GM12878 (cell line): ENCODE results near the gene TAF3. TPM values are rescaled to one million over a fixed set of nuclear protein-coding genes. Genes with fewer than 3 reads are reported as not detected.
A peak's percentile ranks its signal among the peaks of the same experiment; 100 is the strongest.

Experiments
- ATAC-seq: fragments of 200-7000 bp; cut with Tn5 transposase; 3 replicates; pipeline ENCODE4 v1.9.1; 2020; ENCODE audit warnings: mild to moderate bottlenecking, moderate library complexity
- BruUV-seq: library from RNA; stranded (reverse); fragments of 400-500 nt; replicated peaks from 2 replicates; lab custom pipeline; 2021; lab: Mats Ljungman, UMichigan
- CTCF ChIA-PET: fragments of 300-600 bp; sonication (Branson Sonifier 250); formaldehyde crosslinking; extraction: SDS; loops from one replicate; lab custom pipeline; 2021; ENCODE audit warnings: inconsistent platforms; lab: Yijun Ruan, JAX
- POLR2A ChIA-PET: fragments of 350-600 bp; formaldehyde crosslinking; extraction: SDS; loops from one replicate; lab custom pipeline; 2021; ENCODE audit warnings: inconsistent platforms; lab: Charles Lee
- RAD21 ChIA-PET: fragments of 300-600 bp; sonication (Branson Sonifier 250); formaldehyde crosslinking; loops from one replicate; lab custom pipeline; 2023; ENCODE audit warnings: antibody characterized with exemption; ENCODE audit not compliant: unreplicated experiment; lab: Charles Lee
- SMC1A ChIA-PET: fragments of 300-600 bp; sonication (Branson Sonifier 250); formaldehyde crosslinking; loops from one replicate; lab custom pipeline; 2023; ENCODE audit not compliant: unreplicated experiment, uncharacterized antibody; lab: Charles Lee
- DNase-seq: peaks from one replicate; pipeline ENCODE4 v3.0.0-alpha.2; 2011; ENCODE audit warnings: low read depth, low spot score
- FAIRE-seq: peaks from 3 replicates; lab custom pipeline; 2011; peaks lifted over from hg19 to GRCh38; lab: Jason Lieb, UNC
- H2AFZ ChIP-seq: 2 replicates; pipeline ENCODE4 v1.6.0; 2011; ENCODE audit warnings: low read depth, low read length, control low read depth; ENCODE audit not compliant: control insufficient read depth
- H3K27ac ChIP-seq: 2 replicates; pipeline ENCODE4 v1.5.1; 2011; ENCODE audit warnings: control low read depth; ENCODE audit not compliant: control insufficient read depth, insufficient read depth
- H3K27me3 ChIP-seq, 2 experiments: replicated peaks in 1 of 2; 2 replicates each; pipeline versions ENCODE4 v1.6.0 to v1.6.1; 2011; ENCODE audit warnings: low read length in 1 of 2; ENCODE audit not compliant: control insufficient read depth in 2 of 2, insufficient read depth in 2 of 2
- H3K36me3 ChIP-seq, 2 experiments: 2 replicates each; pipeline ENCODE4 v1.5.1; 2011; ENCODE audit warnings: low read length in 1 of 2; ENCODE audit not compliant: control insufficient read depth in 2 of 2, insufficient read depth in 2 of 2
- H3K4me1 ChIP-seq: 2 replicates; pipeline ENCODE4 v1.6.1; 2011; ENCODE audit warnings: mild to moderate bottlenecking, low read length, moderate library complexity, mixed read lengths; ENCODE audit not compliant: control insufficient read depth, insufficient read depth
- H3K4me2 ChIP-seq: 2 replicates; pipeline ENCODE4 v1.6.0; 2011; ENCODE audit warnings: control low read depth; ENCODE audit not compliant: control insufficient read depth, insufficient read depth
- H3K4me3 ChIP-seq: fragments of 200-600 bp; sonication (generic); 2 replicates; pipeline ENCODE4 v1.5.1; 2016
- H3K79me2 ChIP-seq: 2 replicates; pipeline ENCODE4 v1.6.0; 2011; ENCODE audit warnings: low read length; ENCODE audit not compliant: control insufficient read depth, insufficient read depth
- H3K9ac ChIP-seq: 2 replicates; pipeline ENCODE4 v1.8.0; 2011; ENCODE audit warnings: low read length, control low read depth, mixed read lengths; ENCODE audit not compliant: control insufficient read depth, insufficient read depth
- H3K9me3 ChIP-seq: replicated peaks from 3 replicates; pipeline ENCODE4 v1.5.1; 2011; ENCODE audit warnings: mild to moderate bottlenecking, low read length; ENCODE audit not compliant: control insufficient read depth, insufficient read depth
- H4K20me1 ChIP-seq: 2 replicates; pipeline ENCODE4 v1.6.0; 2011; ENCODE audit not compliant: control insufficient read depth, insufficient read depth
- BCLAF1 ChIP-seq: fragments of 450-650 bp; IDR thresholded peaks from 2 replicates; pipeline ENCODE4 v1.6.1; 2017; ENCODE audit warnings: antibody characterized with exemption, mild to moderate bottlenecking, moderate library complexity
- BHLHE40 ChIP-seq, 2 experiments: fragments of 450-650 bp in 1 of 2; IDR thresholded peaks; 2 replicates each; pipeline ENCODE4 v1.6.1; 2011 to 2017; ENCODE audit warnings: low read depth in 2 of 2, borderline replicate concordance in 1 of 2, improper control_type of control experiment in 1 of 2, low read length in 1 of 2, mild to moderate bottlenecking in 1 of 2
- BRCA1 ChIP-seq: IDR thresholded peaks from 2 replicates; pipeline ENCODE4 v1.6.1; 2011; ENCODE audit warnings: low read depth, low read length, improper control_type of control experiment
- KDM1A ChIP-seq: fragments of 200-600 bp; sonication (generic); IDR thresholded peaks from 2 replicates; pipeline ENCODE4 v1.6.1; 2016; ENCODE audit warnings: borderline replicate concordance
- MEF2A ChIP-seq: IDR thresholded peaks from 2 replicates; pipeline ENCODE4 v1.6.1; 2011; ENCODE audit warnings: low read depth, mild to moderate bottlenecking, low read length, moderate library complexity; ENCODE audit not compliant: insufficient read depth
- MTA2 ChIP-seq: fragments of 450-650 bp; IDR thresholded peaks from 2 replicates; pipeline ENCODE4 v1.6.1; 2016; ENCODE audit warnings: low read depth, mild to moderate bottlenecking, moderate library complexity
- RCOR1 ChIP-seq: conservative IDR thresholded peaks from 2 replicates; pipeline ENCODE4 v1.6.1; 2012; ENCODE audit warnings: low read depth, low read length, improper control_type of control experiment
- RUNX3 ChIP-seq: IDR thresholded peaks from 2 replicates; pipeline ENCODE4 v1.6.1; 2012; ENCODE audit warnings: low read length, inconsistent platforms
- SREBF2 ChIP-seq: IDR thresholded peaks from 2 replicates; pipeline ENCODE4 v1.6.1; 2012; ENCODE audit warnings: mild to moderate bottlenecking, low read length
- TCF12 ChIP-seq: IDR thresholded peaks from 2 replicates; pipeline ENCODE4 v1.6.1; 2011; ENCODE audit warnings: low read depth, mild to moderate bottlenecking, low read length
- TCF3 ChIP-seq: IDR thresholded peaks from 2 replicates; pipeline ENCODE4 v1.6.1; 2012; ENCODE audit warnings: low read depth, mild to moderate bottlenecking, low read length, borderline replicate concordance; ENCODE audit not compliant: insufficient read depth
- ZBTB33 ChIP-seq: fragments of 450-650 bp; IDR thresholded peaks from 2 replicates; pipeline ENCODE4 v1.6.1; 2017; ENCODE audit warnings: mild to moderate bottlenecking
- ZNF384 ChIP-seq: IDR thresholded peaks from 2 replicates; pipeline ENCODE4 v1.6.1; 2012; ENCODE audit warnings: low read depth, mild to moderate bottlenecking, low read length, improper control_type of control experiment, borderline replicate concordance
- ZNF622 ChIP-seq: fragments of 450-650 bp; IDR thresholded peaks from 2 replicates; pipeline ENCODE4 v1.6.1; 2017; ENCODE audit warnings: mild to moderate bottlenecking, inconsistent platforms
- WGBS: methylation state at CpG from one replicate; pipeline ENCODE4 v1.1.6; 2016; ENCODE audit warnings: low lambda C conversion rate; ENCODE audit not compliant: insufficient replicate concordance, insufficient coverage; ENCODE audit errors: missing lambda C conversion rate; 5-methylcytosine and 5-hydroxymethylcytosine counted together
- in situ Hi-C: fragments of 300-500 bp; cut with MboI; formaldehyde crosslinking; loops from 9 replicates; pipeline ENCODE4 v1.14.3; 2018; ENCODE audit warnings: mixed read lengths
- intact Hi-C: fragments of 100-400 bp; cut with micrococcal nuclease; formaldehyde crosslinking; loops from one replicate; pipeline ENCODE4 v1.14.2; 2022; ENCODE audit not compliant: unreplicated experiment
- polyA plus RNA-seq, 11 experiments: library from polyadenylated mRNA; depleted of rRNA in 4 of 11; unstranded in 6 of 11; stranded (reverse) in 5 of 11; fragments of >200 nt; fragmentation: Nextera tagmentation in 4 of 11; fragmentation: Illumina TruSeq in 1 of 11; extraction: Ambion mirVana in 4 of 11; extraction: Trizol in 1 of 11; gene quantifications; 1 replicate in 1 of 11; 2 replicates in 10 of 11; pipeline versions ENCODE4 v1.2.1 to v1.2.3, GENCODE V29; 2011 to 2016; ENCODE audit warnings: inconsistent platforms in 2 of 11, missing spikeins in 2 of 11, low read depth in 1 of 11
- total RNA-seq, 4 experiments: library from RNA; depleted of rRNA in 3 of 4; stranded (reverse); fragments of >200 nt in 3 of 4; fragmentation: Illumina TruSeq in 1 of 4; extraction: Trizol in 1 of 4; gene quantifications; 2 replicates each; pipeline versions ENCODE4 v1.2.1 to v1.2.3, GENCODE V29; 2013 to 2021
- TF ChIP-seq, protein P1 (sequence below): fragments of 450-650 bp; IDR thresholded peaks from 2 replicates; pipeline ENCODE4 v1.6.1; 2017; ENCODE audit warnings: borderline replicate concordance

TAF3 gene
- total and polyA plus RNA-seq, 10 of the 15 experiments (the other 5 are each of a cell fraction or from before 2014, with no cell fraction given) = 2.0 to 10.1 (median 3.7) TPM

DNA sequence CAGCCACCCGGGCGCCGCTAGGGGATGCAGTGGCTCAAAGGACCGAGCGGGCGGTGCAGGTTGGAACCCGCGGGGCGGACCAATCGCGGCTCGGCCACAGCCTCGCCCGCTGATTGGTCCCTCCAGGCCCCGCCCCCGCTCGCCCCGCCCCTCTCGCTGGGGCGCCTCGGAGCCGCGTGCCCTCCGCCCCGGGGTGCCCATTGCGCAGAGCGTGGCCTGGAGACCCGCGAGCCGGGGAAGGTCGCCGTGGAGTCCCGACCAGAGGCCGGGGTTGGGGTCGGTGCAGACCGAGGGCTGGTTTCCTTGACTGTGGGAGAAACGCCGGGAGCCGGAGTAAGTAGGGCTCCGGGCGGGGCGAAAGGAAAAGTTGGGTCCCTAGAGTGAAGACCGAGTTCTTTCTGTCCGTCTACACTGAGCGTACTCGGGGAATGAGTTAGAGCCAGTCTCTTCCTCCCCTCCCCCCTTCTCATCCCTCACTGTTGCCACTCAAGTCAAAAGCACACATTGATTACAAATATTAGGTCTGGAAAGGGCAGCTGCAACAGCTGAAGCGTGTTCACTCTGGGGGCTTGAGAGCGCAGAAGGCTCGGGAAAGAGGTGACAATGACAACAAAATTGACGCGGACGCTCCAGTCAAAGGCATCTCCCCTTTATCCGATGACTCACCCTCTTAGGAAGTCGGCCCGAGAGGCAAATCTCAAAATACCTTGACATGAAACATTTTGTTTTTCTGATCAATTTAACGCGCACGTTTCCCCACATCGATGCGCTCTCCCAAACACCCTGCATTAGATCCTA is 235.3 kb downstream of the TAF3 start:
- BruUV-seq = no TSS peak
- ChIA-PET POLR2A (interaction anchor here (1.0 kb wide), 1 partner anchor 13 kb away, joined by 4 read pairs; no protein-coding TSS in a partner anchor), RAD21 (no interaction called here), CTCF (interaction anchor here (1.2 kb wide), 1 partner anchor 306 kb away, joined by 3 read pairs; no protein-coding TSS in a partner anchor), SMC1A (no interaction called here)
- Histone ChIP-seq H3K4me3 (peak overlapping the region; percentile 54), H2AFZ (peak overlapping the region; percentile 54), H3K27ac (no peak overlapping the region), H4K20me1 (no peaks in the 10 kb centered on the region), H3K27me3 (peaks cover 10 to 11% of the 10 kb centered on the region in 2 experiments), H3K79me2 (no peaks in the 10 kb centered on the region), H3K4me1 (peaks cover 10% of the 10 kb centered on the region; the same call in 1 of the 2 replicates), H3K4me2 (peak overlapping the region; percentile 86), H3K9ac (no peak overlapping the region), H3K36me3 (no peaks in the 10 kb centered on the region), H3K9me3 (no peaks in the 10 kb centered on the region)
- in situ Hi-C loops (no loop called here), intact Hi-C loops (loop anchor here (5.0 to 10.0 kb wide), 4 partner anchors 181 to 1251 kb away; no protein-coding TSS in a partner anchor)
- peak; percentile 84 for ATAC-seq
- DNase-seq = no peak
- no peak for FAIRE-seq
- 23% methylated on average over 38 of the region's 60 CpGs for WGBS
- TF ChIP-seq, protein P1, sequence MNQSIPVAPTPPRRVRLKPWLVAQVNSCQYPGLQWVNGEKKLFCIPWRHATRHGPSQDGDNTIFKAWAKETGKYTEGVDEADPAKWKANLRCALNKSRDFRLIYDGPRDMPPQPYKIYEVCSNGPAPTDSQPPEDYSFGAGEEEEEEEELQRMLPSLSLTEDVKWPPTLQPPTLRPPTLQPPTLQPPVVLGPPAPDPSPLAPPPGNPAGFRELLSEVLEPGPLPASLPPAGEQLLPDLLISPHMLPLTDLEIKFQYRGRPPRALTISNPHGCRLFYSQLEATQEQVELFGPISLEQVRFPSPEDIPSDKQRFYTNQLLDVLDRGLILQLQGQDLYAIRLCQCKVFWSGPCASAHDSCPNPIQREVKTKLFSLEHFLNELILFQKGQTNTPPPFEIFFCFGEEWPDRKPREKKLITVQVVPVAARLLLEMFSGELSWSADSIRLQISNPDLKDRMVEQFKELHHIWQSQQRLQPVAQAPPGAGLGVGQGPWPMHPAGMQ = no peak
- TF ChIP-seq MTA2 = no peak
- no peak for TF ChIP-seq TCF3
- TF ChIP-seq TCF12 = no peak
- no peak for TF ChIP-seq RUNX3
- peak in 1 of 2 experiments; percentile 38; a peak in 1 of 4 replicates for TF ChIP-seq BHLHE40 (IDR thresholded peaks at IDR 0.05; ENCODE audit: borderline replicate concordance in 1 of 2, low read depth in 2 of 2, low read length in 1 of 2)
- no peak for TF ChIP-seq MEF2A
- TF ChIP-seq SREBF2 = no peak
- no peak for TF ChIP-seq RCOR1
- TF ChIP-seq BRCA1 = no peak
- no peak for TF ChIP-seq KDM1A
- TF ChIP-seq ZNF622 = no peak
- no peak for TF ChIP-seq ZBTB33
- TF ChIP-seq ZNF384 = no peak
- no peak for TF ChIP-seq BCLAF1
